ENCODE measurements around the gene ANKFN1. TPM values are rescaled to one million over a fixed set of nuclear protein-coding genes. Genes with fewer than 3 reads are reported as not detected.

ANKFN1 gene
- total and polyA plus RNA-seq, 11 donors, result not detected

GRCh38 chr17:56149266-56150036 is 3.8 kb upstream of the ANKFN1 start:
- H3K4me3 ChIP-seq, result no peak overlapping the region
- H3K36me3 ChIP-seq, result no peaks in the 10 kb centered on the region
- 43 to 57% (median 51%) methylated on average over 3 of the region's 3 CpGs for WGBS, 4 donors
- no peak overlapping the region for H3K27ac ChIP-seq
- H3K4me1 ChIP-seq, result no peaks in the 10 kb centered on the region
- intact Hi-C loops (cut with DNase I), result no loop called here
- H3K27me3 ChIP-seq, result peaks cover 0 to 4% (median 0%) of the 10 kb centered on the region in 9 donors
- no peak for TF ChIP-seq POLR2A (IDR thresholded peaks at IDR 0.05)
- TF ChIP-seq CTCF (IDR thresholded peaks at IDR 0.05), result no peak
- no peak for ATAC-seq
- no peak for DNase-seq
- H3K9me3 ChIP-seq, result no peaks in the 10 kb centered on the region

DNA sequence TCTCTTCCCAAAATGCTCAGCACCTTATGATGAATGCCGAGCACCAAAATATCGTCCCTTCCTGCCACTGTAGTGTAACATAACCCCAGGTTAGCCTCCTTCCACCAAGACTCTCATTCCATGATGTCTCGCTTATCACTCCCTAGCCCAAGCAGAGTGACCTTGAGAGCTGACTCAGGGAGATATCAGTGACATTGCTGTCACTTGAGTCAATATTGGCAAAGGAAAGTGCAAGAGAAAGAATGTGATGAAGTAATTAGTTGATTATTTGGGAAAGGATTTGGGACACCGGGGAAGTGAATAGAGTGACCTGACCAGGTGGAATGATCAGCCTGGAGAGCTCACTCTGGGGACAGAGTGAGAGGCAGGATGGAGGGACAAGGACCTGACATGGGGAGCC is 2.6 kb upstream of the ANKFN1 start:
- H3K27me3 ChIP-seq, result peaks cover 0 to 4% (median 0%) of the 10 kb centered on the region in 9 donors
- peak in 1 of 4 donors; percentile 33 for ATAC-seq
- WGBS, 4 donors, result 62 to 67% (median 65%) methylated on average over 4 of the region's 4 CpGs
- no peaks in the 10 kb centered on the region for H3K36me3 ChIP-seq
- H3K4me3 ChIP-seq, result no peak overlapping the region
- intact Hi-C loops (cut with DNase I), result no loop called here
- no peak for DNase-seq
- TF ChIP-seq CTCF (IDR thresholded peaks at IDR 0.05) (no peak), POLR2A (IDR thresholded peaks at IDR 0.05) (no peak)
- no peaks in the 10 kb centered on the region for H3K4me1 ChIP-seq
- H3K9me3 ChIP-seq, result no peaks in the 10 kb centered on the region
- H3K27ac ChIP-seq, result no peak overlapping the region

DNA sequence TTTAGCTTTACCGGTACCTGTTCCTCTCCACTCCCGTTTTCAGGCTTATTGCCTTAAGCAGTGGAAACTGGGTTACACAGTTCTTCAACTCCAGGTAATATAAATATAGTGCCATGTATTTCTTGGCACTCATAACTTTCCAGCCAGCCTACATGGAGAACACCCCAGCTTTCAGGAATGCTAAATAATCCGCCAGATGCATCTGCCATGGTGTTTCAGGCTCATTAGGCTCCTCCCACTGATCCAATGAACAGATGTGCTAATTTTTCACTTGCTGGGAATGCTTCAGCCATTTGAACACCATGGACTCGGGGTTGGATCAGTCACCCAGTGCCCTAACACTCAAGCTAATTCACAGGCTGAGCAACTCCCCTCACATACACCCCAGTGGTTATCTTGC is 4.6 kb downstream of the ANKFN1 start:
- TF ChIP-seq POLR2A (IDR thresholded peaks at IDR 0.05) (no peak), CTCF (IDR thresholded peaks at IDR 0.05) (no peak)
- Histone ChIP-seq H3K4me3 (no peak overlapping the region), H3K4me1 (peaks cover 0 to 8% (median 0%) of the 10 kb centered on the region in 12 donors), H3K9me3 (no peaks in the 10 kb centered on the region), H3K27ac (no peak overlapping the region), H3K36me3 (no peaks in the 10 kb centered on the region), H3K27me3 (peaks cover 0 to 11% (median 0%) of the 10 kb centered on the region in 9 donors)
- ATAC-seq (no peak), DNase-seq (no peak)
- intact Hi-C loops (cut with DNase I), result no loop called here
- 87 to 89% (median 88%) methylated on average over 4 of the region's 4 CpGs for WGBS, 4 donors

DNA sequence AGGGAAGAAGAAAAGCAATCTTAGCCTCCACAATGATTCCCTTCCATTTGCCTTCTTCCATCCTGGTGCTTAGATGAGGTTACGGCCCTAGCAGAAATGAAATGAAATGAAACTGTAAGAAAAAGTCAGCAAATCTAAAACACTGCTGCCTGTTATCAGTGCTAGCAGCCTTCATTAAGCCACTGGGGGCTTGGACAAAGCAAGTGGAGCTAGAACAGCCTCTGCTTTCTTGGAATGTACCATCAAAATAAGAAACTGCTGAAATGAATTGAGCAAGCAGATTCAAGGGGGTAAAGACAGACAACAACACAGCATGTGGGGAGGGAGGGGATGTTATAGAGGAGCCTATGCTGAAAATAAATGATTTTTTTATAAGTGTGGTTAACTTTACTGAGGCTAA is 5.1 kb downstream of the ANKFN1 start:
- TF ChIP-seq CTCF (IDR thresholded peaks at IDR 0.05), result no peak
- TF ChIP-seq POLR2A (IDR thresholded peaks at IDR 0.05), result no peak
- intact Hi-C loops (cut with DNase I), result no loop called here
- ATAC-seq (no peak), DNase-seq (no peak)
- H3K4me3 ChIP-seq, result no peak overlapping the region
- H3K4me1 ChIP-seq, result peaks cover 0 to 8% (median 0%) of the 10 kb centered on the region in 12 donors
- 22 to 84% (median 53%) methylated on average over 1 of the region's 1 CpG for WGBS, 4 donors
- no peaks in the 10 kb centered on the region for H3K9me3 ChIP-seq
- H3K27ac ChIP-seq, result peak overlapping the region in 1 of 12 donors; percentile 55
- H3K36me3 ChIP-seq, result no peaks in the 10 kb centered on the region
- peaks cover 0 to 11% (median 0%) of the 10 kb centered on the region in 9 donors for H3K27me3 ChIP-seq
